ENCODE measurements around the gene ABCG4. TPM values are rescaled to one million over a fixed set of nuclear protein-coding genes. Genes with fewer than 3 reads are reported as not detected.

The ABCG4 gene
- total RNA-seq, 1 donor from 2014 or later: 0.48 TPM

- DNase-seq (ENCODE audit: low spot score) (no peak), ATAC-seq (no peak)
Measured at GRCh38 chr11:119204066-119204465, 55.2 kb downstream of the ABCG4 start.

- ATAC-seq: no peak
- no peak for DNase-seq (ENCODE audit: low spot score)
Measured at GRCh38 chr11:119205080-119205479, 56.2 kb downstream of the ABCG4 start.

DNA sequence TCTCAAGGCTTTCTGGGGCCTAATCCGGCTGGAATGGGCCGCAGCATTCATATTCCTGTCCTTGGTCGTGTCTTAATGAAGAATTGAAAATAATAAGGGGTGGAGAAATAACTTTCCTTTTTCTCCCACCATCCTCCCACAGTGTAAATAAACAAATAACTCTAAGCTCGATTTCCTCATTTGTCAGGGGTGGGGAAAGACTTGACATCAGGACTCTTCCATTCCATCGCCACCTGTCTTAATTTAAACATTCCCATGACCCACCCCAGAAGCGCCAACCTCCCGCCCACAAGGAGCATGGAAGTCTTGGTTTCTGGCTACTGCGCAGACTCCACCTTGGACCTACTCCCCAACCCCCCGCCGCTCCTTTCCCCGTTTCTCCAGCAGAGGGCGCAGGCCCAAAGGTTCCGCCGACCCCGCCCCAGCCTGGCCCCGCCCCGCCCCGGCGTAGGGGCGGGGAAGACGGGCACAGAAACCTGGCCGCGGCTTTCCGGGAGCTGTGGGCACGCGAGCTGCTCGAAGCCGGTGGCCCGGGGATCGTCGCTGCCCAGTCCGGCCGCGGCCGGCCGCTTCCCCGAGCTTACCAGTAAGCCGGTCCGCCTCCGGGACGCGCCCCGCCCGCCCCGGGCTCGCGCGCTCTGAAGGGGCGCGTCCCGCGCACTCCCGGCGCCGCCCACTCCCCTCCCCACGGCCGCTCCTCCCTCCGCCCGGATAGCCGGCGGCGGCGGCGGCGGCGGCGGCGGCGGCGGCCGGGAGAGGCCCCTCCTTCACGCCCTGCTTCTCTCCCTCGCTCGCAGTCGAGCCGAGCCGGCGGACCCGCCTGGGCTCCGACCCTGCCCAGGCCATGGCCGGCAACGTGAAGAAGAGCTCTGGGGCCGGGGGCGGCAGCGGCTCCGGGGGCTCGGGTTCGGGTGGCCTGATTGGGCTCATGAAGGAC, 57.0 kb downstream of the ABCG4 start, which contains the start of gene CBL:
CBL (plus strand) TSS at position 766 of the 937 bp plus-strand sequence; CDS start at position 845, 79 bp downstream.
- DNase-seq (ENCODE audit: low spot score) (peak; percentile 96), ATAC-seq (peak; percentile 97)

GRCh38 chr11:119206511-119207414, 57.9 kb downstream of the ABCG4 start:
- DNase-seq (ENCODE audit: low spot score): peak; percentile 66
- ATAC-seq: peak; percentile 15

DNA sequence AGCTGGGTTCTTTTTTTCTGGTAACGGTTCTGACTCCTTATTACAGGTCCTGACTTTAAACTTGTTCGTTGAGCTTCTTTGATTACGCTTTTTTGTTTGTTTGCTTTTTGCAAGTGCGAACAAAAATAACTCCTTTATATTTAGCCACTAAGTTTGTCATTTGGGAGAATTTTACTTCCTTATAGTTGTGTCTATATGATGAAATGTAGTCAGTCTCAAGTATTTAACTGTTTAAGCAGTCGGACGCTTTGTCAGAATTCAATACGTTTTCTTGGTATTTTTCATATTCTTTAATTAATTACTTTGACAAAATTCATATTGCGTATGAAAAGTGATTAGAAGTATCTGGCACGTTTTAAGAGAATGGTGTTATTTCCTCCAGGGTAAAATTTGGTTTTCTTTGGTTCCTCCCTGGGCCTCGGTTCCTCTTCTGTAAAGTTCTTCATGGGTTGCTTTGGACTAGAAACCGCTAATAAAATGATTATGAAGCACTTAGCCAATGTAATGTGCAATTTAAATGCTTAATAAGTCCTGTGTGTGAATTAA, 58.6 kb downstream of the ABCG4 start:
- ATAC-seq: no peak
- no peak for DNase-seq (ENCODE audit: low spot score)

- DNase-seq (ENCODE audit: low spot score) (peak; percentile 11), ATAC-seq (no peak)
Measured at GRCh38 chr11:119209186-119209585, 60.3 kb downstream of the ABCG4 start.

- DNase-seq (ENCODE audit: low spot score): peak; percentile 10
- ATAC-seq: no peak
Measured at GRCh38 chr11:119210050-119210449, 61.2 kb downstream of the ABCG4 start.

Other genes with a start within 250 kb of the ABCG4 start
- 24.7 TPM for gene BCL9L, start 223.1 kb upstream of the ABCG4 start, total RNA-seq
- gene UPK2, start 192.8 kb upstream of the ABCG4 start, total RNA-seq: not detected
- not detected for gene FOXR1, start 177.3 kb upstream of the ABCG4 start, total RNA-seq
- 14.7 TPM for gene CENATAC, start 150.9 kb upstream of the ABCG4 start, total RNA-seq
- gene RPS25, start 130.7 kb upstream of the ABCG4 start, total RNA-seq: 307 TPM
- gene TRAPPC4, start 130.3 kb upstream of the ABCG4 start, total RNA-seq: 18.0 TPM
- gene SLC37A4, start 118.2 kb upstream of the ABCG4 start, total RNA-seq: 155 TPM
- gene HYOU1, start 91.8 kb upstream of the ABCG4 start, total RNA-seq: 205 TPM
- gene VPS11, start 81.2 kb upstream of the ABCG4 start, total RNA-seq: 8.7 TPM
- gene HMBS, start 64.2 kb upstream of the ABCG4 start, total RNA-seq: 15.1 TPM
- gene DPAGT1, start 47.2 kb upstream of the ABCG4 start, total RNA-seq: 34.3 TPM
- 9.2 TPM for gene C2CD2L, start 41.7 kb upstream of the ABCG4 start, total RNA-seq
- 8.9 TPM for gene HINFP, start 27.5 kb upstream of the ABCG4 start, total RNA-seq
- gene NLRX1, start 19.7 kb downstream of the ABCG4 start, total RNA-seq: 13.1 TPM
- gene NHERF4, start 36.4 kb downstream of the ABCG4 start, total RNA-seq: 0.25 TPM
- gene CBL, start 57.3 kb downstream of the ABCG4 start, total RNA-seq: 3.2 TPM
- 1.5 TPM for gene MCAM, start 168.1 kb downstream of the ABCG4 start, total RNA-seq
- gene RNF26, start 185.5 kb downstream of the ABCG4 start, total RNA-seq: 15.0 TPM
- gene C1QTNF5, start 191.8 kb downstream of the ABCG4 start, total RNA-seq: 4.7 TPM
- gene MFRP, start 197.7 kb downstream of the ABCG4 start, total RNA-seq: not detected
- gene USP2, start 232.6 kb downstream of the ABCG4 start, total RNA-seq: 10.9 TPM